ENCODE measurements around the gene FLRT2. TPM values are rescaled to one million over a fixed set of nuclear protein-coding genes. Genes with fewer than 3 reads are reported as not detected.

Gene FLRT2
- total RNA-seq, 1 experiment from 2014 or later: 0.17 TPM

DNA sequence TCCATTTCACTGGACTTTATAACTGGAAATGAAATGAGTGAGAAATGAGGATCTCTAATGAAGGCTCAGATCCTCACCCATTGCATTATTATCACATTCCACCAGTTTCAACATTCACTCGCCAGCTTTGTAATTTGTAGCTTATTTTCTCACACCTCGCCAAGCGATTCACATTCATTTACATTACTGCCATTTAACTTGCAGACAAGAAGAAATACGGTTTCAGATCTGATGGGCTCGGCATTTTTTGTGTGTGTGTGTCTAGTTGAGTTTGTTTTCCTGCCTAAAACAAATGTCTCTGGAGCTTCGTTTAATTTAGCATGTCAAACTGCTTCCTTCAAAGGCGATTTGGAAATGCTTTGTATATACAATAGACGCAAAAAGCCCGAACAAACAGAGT lies 132.2 kb downstream of the FLRT2 start:
- H3K4me2 ChIP-seq (ENCODE audit: low read length): no peak overlapping the region
- H3K9me3 ChIP-seq (ENCODE audit: control insufficient read depth in 1 of 2, insufficient read depth in 1 of 2, low read depth in 1 of 2, low read length in 2 of 2): peaks cover 13 to 18% of the 10 kb centered on the region in 2 experiments; a peak in 2 of 4 replicates
- TF ChIP-seq ELF1 (IDR thresholded peaks at IDR 0.05; ENCODE audit: borderline replicate concordance, low read depth) (no peak), SRF (IDR thresholded peaks at IDR 0.05; ENCODE audit: low read depth) (no peak), SIN3A (IDR thresholded peaks at IDR 0.05; ENCODE audit: low read depth) (no peak), ZNF274 (IDR thresholded peaks at IDR 0.05; ENCODE audit: low read depth, low read length) (no peak), POLR2AphosphoS5 (IDR thresholded peaks at IDR 0.05; ENCODE audit: low read depth, low read length) (no peak), EZH2phosphoT487 (IDR thresholded peaks at IDR 0.05; ENCODE audit: borderline replicate concordance) (no peak), JUND (IDR thresholded peaks at IDR 0.05) (no peak), YY1 (IDR thresholded peaks at IDR 0.05; ENCODE audit: extremely low read depth, insufficient replicate concordance, low read depth, low read length) (no peak), FOSL1 (IDR thresholded peaks at IDR 0.05; ENCODE audit: low read depth) (no peak), SP1 (IDR thresholded peaks at IDR 0.05; ENCODE audit: low read depth) (no peak), EGR1 (IDR thresholded peaks at IDR 0.05; ENCODE audit: low read depth) (no peak), POLR2A (IDR thresholded peaks at IDR 0.05; ENCODE audit: borderline replicate concordance, extremely low read depth, insufficient read depth, insufficient read length) (no peak), CEBPB (IDR thresholded peaks at IDR 0.05; ENCODE audit: low read depth) (no peak), TCF7L2 (IDR thresholded peaks at IDR 0.05; ENCODE audit: borderline replicate concordance, extremely low read depth, insufficient read depth, insufficient read length) (no peak)
- TF ChIP-seq, protein P1, sequence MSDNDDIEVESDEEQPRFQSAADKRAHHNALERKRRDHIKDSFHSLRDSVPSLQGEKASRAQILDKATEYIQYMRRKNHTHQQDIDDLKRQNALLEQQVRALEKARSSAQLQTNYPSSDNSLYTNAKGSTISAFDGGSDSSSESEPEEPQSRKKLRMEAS (IDR thresholded peaks at IDR 0.05): no peak
- TF ChIP-seq, protein P2, sequence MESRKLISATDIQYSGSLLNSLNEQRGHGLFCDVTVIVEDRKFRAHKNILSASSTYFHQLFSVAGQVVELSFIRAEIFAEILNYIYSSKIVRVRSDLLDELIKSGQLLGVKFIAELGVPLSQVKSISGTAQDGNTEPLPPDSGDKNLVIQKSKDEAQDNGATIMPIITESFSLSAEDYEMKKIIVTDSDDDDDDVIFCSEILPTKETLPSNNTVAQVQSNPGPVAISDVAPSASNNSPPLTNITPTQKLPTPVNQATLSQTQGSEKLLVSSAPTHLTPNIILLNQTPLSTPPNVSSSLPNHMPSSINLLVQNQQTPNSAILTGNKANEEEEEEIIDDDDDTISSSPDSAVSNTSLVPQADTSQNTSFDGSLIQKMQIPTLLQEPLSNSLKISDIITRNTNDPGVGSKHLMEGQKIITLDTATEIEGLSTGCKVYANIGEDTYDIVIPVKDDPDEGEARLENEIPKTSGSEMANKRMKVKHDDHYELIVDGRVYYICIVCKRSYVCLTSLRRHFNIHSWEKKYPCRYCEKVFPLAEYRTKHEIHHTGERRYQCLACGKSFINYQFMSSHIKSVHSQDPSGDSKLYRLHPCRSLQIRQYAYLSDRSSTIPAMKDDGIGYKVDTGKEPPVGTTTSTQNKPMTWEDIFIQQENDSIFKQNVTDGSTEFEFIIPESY (IDR thresholded peaks at IDR 0.05; ENCODE audit: extremely low read depth, insufficient replicate concordance, low read length): no peak
- TF ChIP-seq, protein P3, sequence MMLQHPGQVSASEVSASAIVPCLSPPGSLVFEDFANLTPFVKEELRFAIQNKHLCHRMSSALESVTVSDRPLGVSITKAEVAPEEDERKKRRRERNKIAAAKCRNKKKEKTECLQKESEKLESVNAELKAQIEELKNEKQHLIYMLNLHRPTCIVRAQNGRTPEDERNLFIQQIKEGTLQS (IDR thresholded peaks at IDR 0.05): no peak
- TF ChIP-seq, protein P4, sequence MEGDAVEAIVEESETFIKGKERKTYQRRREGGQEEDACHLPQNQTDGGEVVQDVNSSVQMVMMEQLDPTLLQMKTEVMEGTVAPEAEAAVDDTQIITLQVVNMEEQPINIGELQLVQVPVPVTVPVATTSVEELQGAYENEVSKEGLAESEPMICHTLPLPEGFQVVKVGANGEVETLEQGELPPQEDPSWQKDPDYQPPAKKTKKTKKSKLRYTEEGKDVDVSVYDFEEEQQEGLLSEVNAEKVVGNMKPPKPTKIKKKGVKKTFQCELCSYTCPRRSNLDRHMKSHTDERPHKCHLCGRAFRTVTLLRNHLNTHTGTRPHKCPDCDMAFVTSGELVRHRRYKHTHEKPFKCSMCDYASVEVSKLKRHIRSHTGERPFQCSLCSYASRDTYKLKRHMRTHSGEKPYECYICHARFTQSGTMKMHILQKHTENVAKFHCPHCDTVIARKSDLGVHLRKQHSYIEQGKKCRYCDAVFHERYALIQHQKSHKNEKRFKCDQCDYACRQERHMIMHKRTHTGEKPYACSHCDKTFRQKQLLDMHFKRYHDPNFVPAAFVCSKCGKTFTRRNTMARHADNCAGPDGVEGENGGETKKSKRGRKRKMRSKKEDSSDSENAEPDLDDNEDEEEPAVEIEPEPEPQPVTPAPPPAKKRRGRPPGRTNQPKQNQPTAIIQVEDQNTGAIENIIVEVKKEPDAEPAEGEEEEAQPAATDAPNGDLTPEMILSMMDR (IDR thresholded peaks at IDR 0.05 in 2 of 3, conservative IDR thresholded peaks at IDR 0.05 in 1 of 3; ENCODE audit: borderline replicate concordance in 1 of 3, insufficient read depth in 1 of 3, low read depth in 2 of 3, low read length in 2 of 3): no peak
- TF ChIP-seq, protein P5, sequence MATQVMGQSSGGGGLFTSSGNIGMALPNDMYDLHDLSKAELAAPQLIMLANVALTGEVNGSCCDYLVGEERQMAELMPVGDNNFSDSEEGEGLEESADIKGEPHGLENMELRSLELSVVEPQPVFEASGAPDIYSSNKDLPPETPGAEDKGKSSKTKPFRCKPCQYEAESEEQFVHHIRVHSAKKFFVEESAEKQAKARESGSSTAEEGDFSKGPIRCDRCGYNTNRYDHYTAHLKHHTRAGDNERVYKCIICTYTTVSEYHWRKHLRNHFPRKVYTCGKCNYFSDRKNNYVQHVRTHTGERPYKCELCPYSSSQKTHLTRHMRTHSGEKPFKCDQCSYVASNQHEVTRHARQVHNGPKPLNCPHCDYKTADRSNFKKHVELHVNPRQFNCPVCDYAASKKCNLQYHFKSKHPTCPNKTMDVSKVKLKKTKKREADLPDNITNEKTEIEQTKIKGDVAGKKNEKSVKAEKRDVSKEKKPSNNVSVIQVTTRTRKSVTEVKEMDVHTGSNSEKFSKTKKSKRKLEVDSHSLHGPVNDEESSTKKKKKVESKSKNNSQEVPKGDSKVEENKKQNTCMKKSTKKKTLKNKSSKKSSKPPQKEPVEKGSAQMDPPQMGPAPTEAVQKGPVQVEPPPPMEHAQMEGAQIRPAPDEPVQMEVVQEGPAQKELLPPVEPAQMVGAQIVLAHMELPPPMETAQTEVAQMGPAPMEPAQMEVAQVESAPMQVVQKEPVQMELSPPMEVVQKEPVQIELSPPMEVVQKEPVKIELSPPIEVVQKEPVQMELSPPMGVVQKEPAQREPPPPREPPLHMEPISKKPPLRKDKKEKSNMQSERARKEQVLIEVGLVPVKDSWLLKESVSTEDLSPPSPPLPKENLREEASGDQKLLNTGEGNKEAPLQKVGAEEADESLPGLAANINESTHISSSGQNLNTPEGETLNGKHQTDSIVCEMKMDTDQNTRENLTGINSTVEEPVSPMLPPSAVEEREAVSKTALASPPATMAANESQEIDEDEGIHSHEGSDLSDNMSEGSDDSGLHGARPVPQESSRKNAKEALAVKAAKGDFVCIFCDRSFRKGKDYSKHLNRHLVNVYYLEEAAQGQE (IDR thresholded peaks at IDR 0.05; ENCODE audit: low read depth): no peak
- ChIA-PET POLR2A (no interaction called here), CTCF (no interaction called here), RAD21 (ENCODE audit: low non-redundant PET in 1 of 2, low total read pairs in 2 of 2, uncharacterized antibody in 2 of 2, unreplicated experiment in 2 of 2) (no interaction called here)
- DNase-seq (ENCODE audit: low read depth, low spot score) (no peak), ATAC-seq (no peak)
- no peak overlapping the region for H3K4me3 ChIP-seq (replicated peaks in 1 of 2; ENCODE audit: low read depth in 1 of 2, low read length in 2 of 2)
- H3K79me2 ChIP-seq (ENCODE audit: insufficient read depth, low read length): no peaks in the 10 kb centered on the region
- H2AFZ ChIP-seq (ENCODE audit: low read depth, low read length, poor library complexity, severe bottlenecking): no peak overlapping the region
- no peaks in the 10 kb centered on the region for H3K4me1 ChIP-seq (ENCODE audit: control insufficient read depth in 1 of 2, insufficient read depth in 2 of 2, low read length in 2 of 2)
- no peak overlapping the region for H3K27ac ChIP-seq (ENCODE audit: low read depth, low read length)
- H3K36me3 ChIP-seq (ENCODE audit: control insufficient read depth in 1 of 2, insufficient read depth in 2 of 2, low read length in 2 of 2): no peaks in the 10 kb centered on the region
- no peaks in the 10 kb centered on the region for H3K9me2 ChIP-seq (ENCODE audit: insufficient read depth)
- H4K20me1 ChIP-seq (ENCODE audit: insufficient read depth): no peaks in the 10 kb centered on the region
- H3K27me3 ChIP-seq (ENCODE audit: insufficient read depth, low read length): no peaks in the 10 kb centered on the region
- no peak overlapping the region for H3K9ac ChIP-seq (ENCODE audit: low read length)
- no TSS peak for BruUV-seq (replicated peaks)
- intact Hi-C loops (cut with micrococcal nuclease): no loop called here

Measured in HCT116 (cell line).